ENCODE results near the gene ATP2C2.
"Not testable (repeated sequence)": the region's sequence is repeated elsewhere in the genome, so short reads cannot be mapped to it uniquely, and the experiment has no call there.

ATP2C2 gene

DNA sequence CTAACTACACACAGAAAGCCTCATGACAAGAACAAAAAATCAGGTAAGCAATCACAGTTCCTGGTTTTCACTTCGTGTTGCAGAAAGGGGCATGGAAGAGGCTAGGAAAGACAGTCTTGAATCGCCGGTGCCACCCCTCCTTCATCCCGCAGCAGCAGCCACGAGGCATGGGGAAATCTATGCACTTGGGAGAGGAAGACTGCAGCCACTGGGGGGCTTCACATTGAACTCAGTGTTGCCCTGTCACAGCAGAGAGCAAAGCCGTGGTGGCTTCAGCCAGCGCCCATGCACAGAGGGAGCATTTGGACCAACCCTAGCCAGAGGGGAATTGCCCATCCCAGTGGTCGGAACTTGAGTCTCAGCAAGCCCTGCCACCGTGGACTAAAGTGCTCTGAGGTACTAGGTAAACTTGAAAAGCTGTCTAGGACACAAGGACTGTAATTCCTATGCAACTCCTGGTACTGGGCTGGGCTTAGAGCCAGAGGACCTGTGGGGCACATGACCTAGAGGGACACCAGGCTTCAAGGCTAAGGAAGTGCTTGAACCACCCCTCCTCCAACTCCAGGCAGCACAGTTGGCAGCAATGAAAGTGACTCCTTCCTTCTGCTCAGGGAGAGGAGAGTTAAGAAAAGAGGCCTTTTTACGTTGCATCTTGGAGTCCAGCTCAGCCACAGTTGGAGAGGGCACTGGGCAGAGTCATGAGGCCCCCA is 35.2 kb upstream of the ATP2C2 start:
- FAIRE-seq (no peak), DNase-seq (ENCODE audit: insufficient read length, low spot score) (no peak)
- no peak for TF ChIP-seq POLR2A (IDR thresholded peaks at IDR 0.05; ENCODE audit: low read depth, low read length)

DNA sequence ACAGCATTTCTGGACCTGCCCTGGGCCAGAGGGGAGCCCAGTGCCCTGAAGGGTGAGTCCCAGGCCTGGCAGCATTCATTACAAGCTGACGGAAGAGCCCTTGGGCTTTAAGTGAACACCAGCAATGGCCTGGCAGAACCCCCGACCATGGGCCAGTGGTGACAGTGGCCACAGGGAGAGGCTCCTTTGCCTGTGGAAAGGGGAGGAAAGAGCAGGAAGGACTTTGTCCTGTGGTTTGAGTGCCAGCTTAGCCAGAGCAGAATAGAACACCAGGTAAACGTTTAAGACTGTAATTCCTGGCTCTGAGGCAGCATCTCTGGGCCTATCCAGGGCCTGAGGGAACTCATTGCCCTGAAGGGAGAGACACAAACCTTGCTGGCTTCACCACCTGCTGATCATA is 34.3 kb upstream of the ATP2C2 start:
- FAIRE-seq, result no peak
- DNase-seq (ENCODE audit: insufficient read length, low spot score), result no peak
- TF ChIP-seq POLR2A (IDR thresholded peaks at IDR 0.05; ENCODE audit: low read depth, low read length), result no peak

DNA sequence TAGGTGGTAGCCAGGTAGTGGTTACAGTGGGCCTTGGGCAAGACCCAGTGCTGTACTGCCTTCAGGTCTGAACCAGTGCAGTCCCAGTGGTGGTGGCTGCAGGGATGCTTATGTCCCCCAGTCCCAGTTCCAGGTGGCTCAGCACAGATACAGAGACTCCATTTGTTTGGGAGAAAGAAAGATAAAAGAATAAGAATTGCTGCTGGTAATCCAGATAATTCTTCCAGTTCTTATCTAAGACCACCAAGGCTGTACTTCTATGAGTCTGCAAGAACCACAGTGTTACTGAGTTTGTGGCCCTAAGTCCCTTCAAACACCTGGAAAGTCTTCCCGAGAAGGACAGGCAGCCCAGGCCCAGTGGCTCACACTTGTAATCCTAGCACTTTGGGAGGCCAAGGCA is 33.9 kb upstream of the ATP2C2 start:
- TF ChIP-seq POLR2A (IDR thresholded peaks at IDR 0.05; ENCODE audit: low read depth, low read length), result no peak
- FAIRE-seq (no peak), DNase-seq (ENCODE audit: insufficient read length, low spot score) (no peak)

DNA sequence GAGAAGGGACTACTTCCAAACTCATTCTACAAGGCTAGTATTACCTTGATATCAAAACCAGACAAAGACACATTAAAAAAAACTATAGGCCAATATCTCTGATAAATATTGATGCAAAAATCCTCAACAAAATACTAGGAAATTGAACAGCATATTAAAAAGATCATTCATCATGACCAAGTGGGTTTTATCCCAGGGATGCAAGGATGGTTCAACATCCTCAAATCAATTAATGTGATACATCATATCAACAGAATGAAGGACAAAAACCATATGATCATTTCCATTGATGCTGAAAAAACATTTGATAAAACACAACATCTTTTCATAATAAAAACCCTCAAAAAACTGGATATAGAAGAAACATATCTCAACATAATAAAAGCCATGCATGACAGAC is 31.1 kb upstream of the ATP2C2 start:
- not testable (repeated sequence) for DNase-seq (ENCODE audit: insufficient read length, low spot score); FAIRE-seq

DNA sequence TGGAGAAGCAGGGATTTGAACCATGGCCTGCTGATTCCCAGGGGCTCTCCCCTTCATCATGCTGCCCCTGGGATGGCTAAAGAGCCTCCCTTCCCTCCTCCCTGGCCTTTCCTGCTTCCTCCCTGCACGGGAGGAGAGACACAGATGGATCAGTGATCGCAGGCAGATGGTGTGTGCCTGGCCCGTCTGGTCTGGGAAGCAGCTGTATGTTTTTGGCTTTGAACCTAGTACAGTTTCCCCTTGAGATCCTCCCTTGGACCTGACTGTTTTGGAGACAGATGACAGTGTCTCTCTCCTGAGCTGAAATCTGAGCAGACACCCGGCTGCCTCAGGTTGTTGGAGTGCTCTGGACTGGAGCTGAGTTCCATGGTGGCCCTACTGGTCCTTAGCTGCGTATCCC is 29.0 kb upstream of the ATP2C2 start:
- TF ChIP-seq POLR2A (IDR thresholded peaks at IDR 0.05; ENCODE audit: low read depth, low read length), result no peak
- DNase-seq (ENCODE audit: insufficient read length, low spot score) (no peak), FAIRE-seq (no peak)

DNA sequence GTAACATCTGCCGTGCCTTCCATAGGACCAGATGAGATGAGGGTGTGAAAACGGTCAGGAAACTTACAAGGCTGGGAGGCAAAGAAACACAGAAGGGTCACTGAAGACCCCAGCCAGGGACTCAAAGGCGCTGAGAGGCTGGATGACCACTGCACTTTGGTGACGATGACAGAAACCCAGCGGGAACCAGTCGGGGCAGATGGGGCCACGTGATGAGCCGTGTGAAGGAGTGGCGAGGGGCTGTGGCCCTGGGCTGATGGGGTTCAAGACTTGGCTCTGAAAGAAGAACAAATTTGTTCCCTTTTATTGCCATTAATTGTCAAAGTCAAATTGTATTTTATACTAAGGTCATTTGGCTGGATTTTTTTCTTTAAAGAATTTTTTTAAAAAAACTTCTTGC is 28.6 kb upstream of the ATP2C2 start:
- FAIRE-seq (no peak), DNase-seq (ENCODE audit: insufficient read length, low spot score) (no peak)
- no peak for TF ChIP-seq POLR2A (IDR thresholded peaks at IDR 0.05; ENCODE audit: low read depth, low read length)

DNA sequence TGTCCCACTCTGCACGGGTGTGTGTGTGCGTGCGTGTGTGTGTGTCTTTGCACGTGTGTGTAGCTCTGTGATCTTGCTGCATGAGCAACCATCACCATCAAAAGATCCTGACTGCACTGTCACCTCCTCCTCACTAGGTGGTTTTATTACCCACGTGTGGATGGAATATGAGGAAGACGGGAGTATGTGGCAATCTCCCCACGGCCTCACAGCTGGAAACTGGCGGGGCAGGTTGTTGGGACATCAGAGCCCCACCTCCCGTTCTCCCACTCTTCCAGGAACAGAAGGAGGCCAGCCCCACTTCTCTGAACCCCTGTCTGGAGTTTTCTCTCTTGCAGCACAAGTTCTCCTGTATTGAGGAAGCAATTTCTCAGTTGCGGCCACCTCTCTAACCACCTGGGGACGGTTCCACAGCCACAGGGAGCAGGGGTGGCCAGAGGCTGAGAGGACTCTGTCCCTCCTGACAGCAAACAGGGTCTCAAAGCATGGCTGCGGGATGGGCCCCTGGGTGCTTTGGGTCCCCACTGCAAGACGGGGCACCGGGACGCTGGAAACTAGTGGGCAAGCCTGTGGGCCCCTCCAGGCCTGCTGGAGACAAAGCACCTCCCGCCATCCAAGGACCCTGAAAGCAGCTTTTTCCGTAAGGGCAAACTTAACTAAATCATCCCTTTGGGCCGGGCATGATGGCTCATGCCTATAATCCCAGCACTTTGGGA is 27.9 kb upstream of the ATP2C2 start:
- TF ChIP-seq POLR2A (IDR thresholded peaks at IDR 0.05; ENCODE audit: low read depth, low read length), result no peak
- DNase-seq (ENCODE audit: insufficient read length, low spot score) (no peak), FAIRE-seq (no peak)

DNA sequence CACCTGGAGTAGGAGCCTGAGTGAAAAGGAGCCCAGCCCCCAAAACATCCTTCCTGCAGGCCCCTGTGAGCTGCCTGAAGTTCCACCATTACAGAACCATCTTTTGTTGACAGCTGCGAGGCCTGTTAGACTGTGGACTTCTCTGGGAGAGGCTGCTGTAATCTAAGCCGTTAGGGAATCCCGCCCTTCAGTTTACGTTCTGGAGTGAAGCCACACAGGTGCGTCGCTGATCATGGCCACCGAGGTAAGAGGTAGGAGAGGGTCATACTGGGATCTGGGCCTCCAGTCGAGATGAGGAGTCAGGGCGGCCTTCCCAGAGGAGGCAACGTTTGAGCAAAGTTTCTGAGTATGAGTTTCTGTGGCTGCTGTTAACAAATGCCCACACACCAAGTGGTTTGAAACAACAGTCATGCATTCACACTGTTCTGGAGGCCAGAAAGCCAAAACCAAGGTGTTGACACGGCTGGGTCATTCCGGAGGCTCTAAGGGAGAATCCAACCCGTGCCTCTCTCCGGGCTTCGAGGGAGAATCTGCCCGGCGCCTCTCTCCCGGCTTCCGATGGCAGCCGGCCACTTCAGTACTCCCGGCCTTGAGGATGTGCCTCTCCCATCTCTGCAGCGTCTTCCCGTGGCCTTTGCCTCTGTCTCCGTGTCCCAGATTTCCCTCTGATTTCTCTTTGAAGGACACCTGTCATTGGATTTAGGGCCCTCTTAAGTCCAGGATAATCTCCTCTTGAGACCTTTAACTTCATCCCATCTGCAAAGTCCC is 26.6 kb upstream of the ATP2C2 start:
- DNase-seq (ENCODE audit: insufficient read length, low spot score) (no peak), FAIRE-seq (no peak)
- no peak for TF ChIP-seq POLR2A (IDR thresholded peaks at IDR 0.05; ENCODE audit: low read depth, low read length)

DNA sequence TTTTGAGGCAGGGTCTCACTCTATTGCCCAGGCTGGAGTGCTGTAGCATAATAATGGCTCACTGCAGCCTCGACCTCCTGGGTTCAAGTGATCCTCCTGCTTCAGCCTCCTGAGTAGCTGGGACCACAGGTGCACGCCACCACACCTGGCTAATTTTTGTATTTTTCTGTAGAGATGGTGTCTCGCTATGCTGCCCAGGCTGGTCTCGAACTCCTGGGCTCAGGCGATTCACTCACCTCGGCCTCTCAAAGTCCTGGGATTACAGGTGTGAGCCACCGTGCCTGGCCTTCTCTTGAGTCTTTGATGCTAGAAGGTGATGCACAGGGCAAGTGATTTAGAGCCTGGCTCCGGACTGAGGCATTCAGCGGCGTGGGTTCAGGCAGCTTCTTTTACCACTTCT is 24.5 kb upstream of the ATP2C2 start:
- not testable (repeated sequence) for DNase-seq (ENCODE audit: insufficient read length, low spot score); FAIRE-seq

DNA sequence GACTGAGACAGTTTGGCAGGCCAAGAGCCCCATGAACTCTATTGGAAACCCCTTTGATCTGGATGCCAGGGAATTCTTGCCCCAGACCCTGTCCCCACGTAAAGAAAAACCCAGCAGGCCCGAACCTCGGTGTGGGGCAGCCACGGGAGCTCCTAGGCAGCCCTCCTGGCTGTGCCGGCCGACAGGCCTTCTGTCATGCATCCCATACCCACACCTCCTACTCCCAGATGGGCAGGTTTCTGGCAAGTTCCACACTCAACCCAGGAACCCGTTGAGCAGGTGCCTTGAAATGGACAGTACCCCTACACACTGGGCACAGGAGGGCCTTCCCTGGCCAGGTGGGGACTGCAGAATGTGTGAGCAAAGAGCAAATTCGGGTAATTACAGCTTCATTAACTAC is 23.6 kb upstream of the ATP2C2 start:
- DNase-seq (ENCODE audit: insufficient read length, low spot score) (no peak), FAIRE-seq (no peak)
- TF ChIP-seq POLR2A (IDR thresholded peaks at IDR 0.05; ENCODE audit: low read depth, low read length), result no peak

DNA sequence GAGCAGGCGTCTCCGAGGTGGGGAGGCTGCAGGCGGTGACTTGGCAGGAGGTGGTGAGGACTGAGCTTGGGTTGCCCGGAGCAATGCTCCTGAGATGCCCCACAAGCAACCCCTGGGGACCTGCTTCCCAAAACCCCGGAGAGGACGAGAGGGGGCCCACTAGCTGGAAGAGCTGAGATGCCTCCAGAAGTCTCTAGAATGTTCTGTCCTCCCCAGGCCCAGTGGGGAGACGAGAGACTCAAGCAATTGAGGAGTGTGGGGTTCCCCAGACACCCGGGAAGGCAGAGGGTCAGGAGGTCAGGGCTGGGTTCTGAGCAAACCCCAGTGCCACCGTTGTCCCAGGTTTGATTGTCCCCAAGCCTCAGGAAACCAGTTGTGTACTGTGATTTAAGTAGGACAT is 21.2 kb upstream of the ATP2C2 start:
- no peak for TF ChIP-seq POLR2A (IDR thresholded peaks at IDR 0.05; ENCODE audit: low read depth, low read length)
- DNase-seq (ENCODE audit: insufficient read length, low spot score) (no peak), FAIRE-seq (no peak)

DNA sequence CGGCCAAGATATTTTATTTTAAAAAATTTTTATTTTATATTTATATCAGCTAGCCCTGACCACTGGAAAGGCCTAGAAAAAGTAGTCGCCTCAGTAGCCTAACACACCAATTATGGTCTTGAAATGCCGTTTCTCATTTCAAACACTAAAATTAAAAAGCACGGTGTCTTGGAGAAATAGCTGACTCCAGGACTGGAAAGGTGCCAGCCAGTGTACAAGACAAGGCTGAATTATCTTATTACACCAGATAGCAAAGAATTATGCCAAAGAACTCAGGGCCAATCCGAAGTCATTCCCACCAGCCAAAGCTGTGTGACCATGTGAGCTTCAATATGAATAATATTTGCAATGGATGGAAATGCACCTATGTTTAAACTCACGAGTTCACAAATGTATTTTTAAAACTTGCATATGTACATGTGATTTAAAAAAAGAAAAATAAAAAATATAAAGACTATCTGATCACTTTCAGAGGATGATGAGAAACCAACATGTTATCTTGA is 19.9 kb upstream of the ATP2C2 start:
- TF ChIP-seq POLR2A (IDR thresholded peaks at IDR 0.05; ENCODE audit: low read depth, low read length), result no peak
- FAIRE-seq, result no peak

DNA sequence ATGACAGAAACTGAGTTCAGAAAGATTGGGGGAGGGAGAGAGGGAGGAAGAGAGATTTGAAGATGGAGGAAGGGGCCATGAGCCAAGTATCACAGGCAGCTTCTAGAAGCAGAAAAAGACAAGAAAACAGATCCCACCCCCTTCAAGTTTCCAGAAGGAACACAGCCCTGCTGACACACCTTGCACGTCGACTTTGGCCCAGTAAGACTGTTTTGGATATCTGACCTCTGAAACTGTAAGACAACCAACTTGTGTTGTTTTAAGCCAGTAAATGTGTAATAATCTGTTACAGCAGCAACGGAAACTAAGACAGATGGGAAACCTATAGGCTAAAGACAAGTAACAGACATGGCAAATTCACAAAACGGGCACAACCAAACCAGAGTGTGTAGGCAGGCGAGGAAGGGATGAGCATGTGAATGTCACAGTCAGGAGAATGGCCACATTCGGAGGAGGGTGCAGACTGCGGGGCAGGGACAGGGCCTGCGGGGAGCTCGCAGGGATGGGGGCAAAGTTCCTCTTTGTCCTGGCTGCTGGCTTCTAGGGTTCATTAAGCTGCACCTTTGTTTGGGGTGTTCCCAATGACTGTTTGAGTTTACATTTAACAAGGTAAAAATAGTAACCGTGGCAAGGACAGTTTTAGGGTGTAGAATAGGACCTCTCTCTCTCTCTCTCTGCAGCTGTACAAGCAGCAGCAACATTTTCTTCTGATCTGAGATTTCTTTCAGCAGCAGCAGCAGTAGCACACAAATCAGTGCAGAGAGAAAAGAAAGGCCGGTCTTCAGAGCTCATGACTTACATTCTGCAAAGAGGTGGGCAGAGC is 18.3 kb upstream of the ATP2C2 start:
- no peak for DNase-seq (ENCODE audit: insufficient read length, low spot score)
- no peak for FAIRE-seq

More for the DNA sequence above, 19.9 kb upstream of the ATP2C2 start:
- no peak for DNase-seq (ENCODE audit: insufficient read length, low spot score)

More for the DNA sequence above, 18.3 kb upstream of the ATP2C2 start:
- no peak for TF ChIP-seq POLR2A (IDR thresholded peaks at IDR 0.05; ENCODE audit: low read depth, low read length)

Data from H54 (cell line).